Globus pallidus (tissue), 1 donor: Measurements from ENCODE around the gene CAGE1.

Experiments
- DNase-seq: peaks from one replicate; pipeline ENCODE4 v3.0.0-alpha.2; 2015; ENCODE audit warnings: low spot score

The CAGE1 gene

DNA sequence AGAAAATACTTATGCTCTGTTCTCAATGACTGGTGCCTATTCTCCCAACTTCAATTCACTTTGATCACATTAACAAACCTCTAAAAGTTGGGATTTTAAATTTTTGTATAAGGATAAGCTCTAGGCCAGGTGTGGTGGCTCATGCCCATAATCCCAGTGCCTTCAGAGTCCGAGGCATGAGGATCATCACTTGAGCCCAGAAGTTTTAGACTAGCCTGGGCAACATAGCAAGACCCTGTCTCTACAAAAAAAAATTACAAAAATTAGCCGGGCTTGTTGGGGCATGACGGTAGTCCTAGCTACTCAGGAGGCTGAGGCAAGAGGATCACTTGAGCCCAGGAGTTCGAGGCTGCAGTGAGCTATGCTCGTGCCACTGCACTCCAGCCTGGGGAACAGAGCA, 80.5 kb downstream of the CAGE1 start:
- DNase-seq, result no peak

DNA sequence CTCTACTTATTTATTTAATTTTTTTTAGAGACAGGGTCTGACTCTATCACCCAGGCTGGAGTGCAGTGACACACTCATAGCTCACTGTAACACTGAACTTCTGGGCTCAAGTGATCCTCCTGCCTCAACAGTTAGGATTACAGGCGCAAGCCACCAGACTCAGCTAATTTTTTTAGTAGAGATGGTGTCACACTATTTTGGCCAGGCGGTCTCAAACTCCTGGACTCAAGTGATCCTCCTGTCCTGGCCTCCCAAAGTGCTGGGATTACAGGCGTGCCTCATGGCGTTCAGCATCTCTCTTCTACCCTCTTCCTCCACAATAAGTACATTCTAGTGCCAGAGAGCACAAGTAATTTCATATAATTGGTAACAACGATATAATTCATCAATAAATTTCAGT, 82.0 kb downstream of the CAGE1 start:
- DNase-seq, result no peak

DNA sequence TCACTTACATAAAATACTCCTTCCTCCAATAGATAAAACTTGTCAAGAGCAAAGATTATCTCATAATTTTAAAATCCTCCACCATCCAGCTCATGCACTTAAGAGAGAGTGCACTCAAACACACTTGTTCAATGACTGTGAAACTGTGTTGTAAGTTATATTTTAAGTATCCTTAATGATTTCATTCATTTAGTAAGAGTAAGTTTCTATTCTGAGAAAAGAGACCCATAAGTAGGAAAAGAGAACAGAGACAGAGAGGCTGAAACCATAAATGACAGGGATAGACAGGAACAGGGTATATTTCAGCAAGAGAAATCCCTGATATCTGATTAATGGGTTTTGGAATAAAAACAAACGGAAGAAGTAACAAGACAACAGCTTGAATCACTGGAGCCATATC, 84.7 kb downstream of the CAGE1 start:
- no peak for DNase-seq

DNA sequence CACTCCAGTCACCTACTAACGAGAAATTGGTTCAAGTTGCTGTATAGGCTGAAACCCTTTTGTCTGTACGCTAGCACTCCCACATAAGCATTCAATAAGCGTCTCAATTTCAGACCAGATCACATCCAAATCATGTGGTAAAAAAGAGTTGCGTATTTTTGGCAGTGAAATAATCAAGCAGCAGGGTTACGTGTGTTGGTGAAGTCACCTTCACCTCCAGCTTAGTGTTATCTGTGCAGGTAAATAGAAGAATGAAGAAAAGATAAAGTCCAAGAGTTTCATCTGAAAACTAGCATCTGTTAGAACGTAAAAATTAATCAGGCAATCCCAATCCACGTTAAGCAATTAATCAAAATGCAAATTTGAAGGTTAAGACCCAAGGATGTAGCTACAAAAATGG, 87.8 kb downstream of the CAGE1 start:
- no peak for DNase-seq

DNA sequence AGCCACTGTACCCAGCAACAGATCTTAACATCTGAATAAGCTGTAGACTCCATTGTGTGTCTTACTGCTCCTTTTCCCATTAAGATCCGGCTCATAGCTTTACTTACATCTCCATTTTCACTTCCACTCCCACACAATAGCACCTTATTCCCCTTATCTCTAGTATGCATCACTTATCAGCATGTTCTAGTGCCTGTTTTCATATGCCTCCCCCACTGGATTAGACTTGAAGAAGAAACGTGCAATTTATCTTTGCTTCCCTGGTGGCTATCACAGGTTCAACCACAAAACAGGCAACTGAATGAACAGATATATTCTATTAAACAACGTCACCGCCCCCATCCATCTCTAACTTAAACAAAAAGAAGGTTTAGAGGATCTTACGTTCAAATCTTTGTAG, 88.6 kb downstream of the CAGE1 start:
- DNase-seq, result no peak

DNA sequence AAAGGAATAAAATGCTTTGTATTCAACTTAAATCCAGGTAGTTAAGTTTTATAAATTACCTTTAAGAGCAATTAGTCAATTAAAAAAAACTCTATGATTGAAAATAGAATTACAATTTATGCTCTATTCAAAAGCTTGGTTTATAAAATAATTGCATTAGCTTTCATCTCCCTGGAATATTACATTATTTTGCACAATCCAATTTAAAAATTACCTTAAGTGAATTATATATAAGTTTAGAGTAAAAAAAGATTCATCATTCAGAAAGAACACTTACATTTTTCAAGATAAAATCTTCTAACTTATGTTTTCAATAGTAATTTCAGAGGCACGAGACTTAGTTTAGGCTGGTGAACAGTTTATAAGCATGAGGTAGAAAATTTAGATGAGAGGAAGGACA, 91.4 kb downstream of the CAGE1 start:
- no peak for DNase-seq

DNA sequence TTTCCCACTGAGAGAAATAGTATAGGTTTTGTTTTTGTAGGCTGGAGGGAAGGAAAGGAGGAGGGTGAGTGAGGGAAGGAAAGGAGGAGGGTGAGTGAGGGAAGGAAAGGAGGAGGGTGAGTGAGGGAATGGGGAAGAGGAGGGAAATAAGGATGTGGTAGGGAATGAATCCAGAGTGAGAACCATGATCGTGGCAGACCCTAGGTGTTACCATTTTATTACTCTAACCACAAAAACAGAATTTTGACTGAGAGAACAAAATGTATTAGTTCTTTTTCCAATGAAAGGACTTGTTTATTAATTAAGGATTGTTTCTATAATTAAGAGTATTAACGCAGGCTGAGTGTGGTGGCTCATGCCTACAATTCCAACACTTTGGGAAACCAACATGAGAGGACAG, 92.9 kb downstream of the CAGE1 start:
- no peak for DNase-seq

DNA sequence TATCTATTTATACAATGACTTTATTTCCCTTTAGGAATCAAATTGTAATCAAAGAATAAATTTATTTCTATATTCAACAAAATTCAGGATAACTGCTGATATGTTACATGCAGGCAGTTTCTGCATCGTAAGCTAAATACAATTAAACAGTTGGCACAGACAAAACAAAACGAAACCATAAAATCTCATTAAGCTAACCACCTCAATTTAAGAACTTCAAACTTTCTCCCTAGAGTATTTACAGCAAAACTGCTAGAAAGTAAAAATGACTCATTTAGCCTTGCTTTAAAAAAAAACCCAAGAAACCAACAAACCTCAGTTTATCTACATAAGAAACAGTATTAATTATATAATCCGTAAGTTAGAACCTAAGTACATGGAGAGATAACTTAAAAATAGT, 93.6 kb downstream of the CAGE1 start:
- no peak for DNase-seq

DNA sequence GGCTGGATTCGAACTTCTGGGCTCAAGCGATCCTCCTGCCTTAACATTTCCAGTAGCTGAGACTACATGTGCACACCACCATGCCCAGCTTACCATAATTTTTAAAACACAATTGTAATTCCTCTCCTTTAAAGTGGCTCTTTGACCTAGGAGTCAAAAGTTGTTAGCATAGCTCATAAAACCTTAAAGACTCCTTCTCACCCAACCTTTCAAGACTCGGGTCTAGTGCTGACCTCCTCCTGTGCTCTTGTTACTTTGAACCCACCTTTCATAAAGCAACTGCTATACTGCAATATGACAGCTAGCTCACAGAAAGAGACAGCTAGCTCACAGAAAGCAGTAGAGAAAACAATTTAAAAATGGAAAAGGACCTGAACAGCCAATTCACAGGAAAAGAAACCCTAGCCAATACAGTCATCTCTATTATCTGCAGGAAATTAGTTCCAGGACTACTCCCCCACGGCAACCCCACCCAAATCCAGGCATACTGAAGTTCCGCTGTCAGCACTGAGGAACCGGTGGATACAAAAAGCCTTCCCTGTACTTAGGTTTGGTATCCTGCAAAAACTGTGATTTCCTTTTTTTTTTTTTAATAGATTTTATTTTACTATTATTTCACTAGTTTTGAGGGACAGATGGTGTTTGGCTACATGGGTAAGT, 96.8 kb downstream of the CAGE1 start:
- DNase-seq, result no peak

DNA sequence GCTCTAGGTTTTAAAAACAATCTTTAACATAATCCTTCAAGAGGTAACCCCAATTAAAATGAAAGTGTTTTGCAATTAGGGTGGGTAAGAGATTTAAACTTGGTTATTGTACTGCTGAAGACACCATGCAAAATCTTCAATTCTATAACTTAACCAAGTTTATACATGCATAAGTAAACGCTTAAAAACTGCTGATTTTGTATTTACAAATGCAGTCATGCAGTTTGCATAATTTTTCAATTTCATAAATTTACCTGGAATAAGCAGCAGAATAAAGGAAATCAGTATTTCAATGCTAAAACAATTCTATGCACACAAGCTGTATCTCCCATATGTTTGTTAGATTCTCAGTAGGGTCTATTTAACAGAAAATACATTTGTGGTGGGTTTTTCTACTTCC, 99.5 kb downstream of the CAGE1 start:
- no peak for DNase-seq

DNA sequence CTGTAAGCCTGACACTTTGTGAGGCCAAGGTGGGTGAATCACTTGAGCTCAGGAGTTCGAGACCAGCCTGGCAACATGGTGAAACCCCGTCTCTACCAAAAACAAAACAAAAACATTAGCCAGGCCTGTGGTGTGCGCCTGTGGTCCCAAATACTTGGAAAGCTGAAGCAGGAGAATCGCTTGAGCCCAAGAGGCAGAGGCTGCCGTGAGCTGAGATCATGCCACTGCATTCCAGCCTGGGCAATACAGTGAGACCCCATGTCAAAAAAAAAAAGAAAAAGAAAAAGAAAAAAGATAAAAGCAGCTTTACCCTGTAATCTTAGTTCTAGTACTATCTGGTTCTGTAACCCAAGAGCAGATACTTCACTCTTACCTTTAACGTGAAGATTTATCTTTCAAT, 104.1 kb downstream of the CAGE1 start:
- DNase-seq, result no peak

DNA sequence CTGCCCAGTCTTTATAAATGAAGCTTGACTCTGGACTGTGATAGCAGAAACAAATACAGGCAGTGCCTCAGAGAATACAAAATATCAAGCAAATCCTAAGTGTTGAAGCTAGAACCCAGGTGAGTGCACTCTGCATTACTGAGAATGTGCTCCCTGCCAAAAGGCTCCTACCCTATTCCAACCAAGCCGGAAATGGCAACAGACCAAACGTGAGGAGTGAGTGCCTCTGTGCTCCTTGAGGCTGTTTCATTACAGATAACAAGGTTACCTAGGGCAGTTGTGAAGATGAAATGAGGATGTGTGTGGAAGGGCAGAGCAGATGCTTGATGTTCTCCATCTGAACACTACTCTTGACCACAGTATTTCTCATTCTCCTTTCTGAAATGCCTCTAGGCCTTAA, 105.9 kb downstream of the CAGE1 start:
- no peak for DNase-seq

DNA sequence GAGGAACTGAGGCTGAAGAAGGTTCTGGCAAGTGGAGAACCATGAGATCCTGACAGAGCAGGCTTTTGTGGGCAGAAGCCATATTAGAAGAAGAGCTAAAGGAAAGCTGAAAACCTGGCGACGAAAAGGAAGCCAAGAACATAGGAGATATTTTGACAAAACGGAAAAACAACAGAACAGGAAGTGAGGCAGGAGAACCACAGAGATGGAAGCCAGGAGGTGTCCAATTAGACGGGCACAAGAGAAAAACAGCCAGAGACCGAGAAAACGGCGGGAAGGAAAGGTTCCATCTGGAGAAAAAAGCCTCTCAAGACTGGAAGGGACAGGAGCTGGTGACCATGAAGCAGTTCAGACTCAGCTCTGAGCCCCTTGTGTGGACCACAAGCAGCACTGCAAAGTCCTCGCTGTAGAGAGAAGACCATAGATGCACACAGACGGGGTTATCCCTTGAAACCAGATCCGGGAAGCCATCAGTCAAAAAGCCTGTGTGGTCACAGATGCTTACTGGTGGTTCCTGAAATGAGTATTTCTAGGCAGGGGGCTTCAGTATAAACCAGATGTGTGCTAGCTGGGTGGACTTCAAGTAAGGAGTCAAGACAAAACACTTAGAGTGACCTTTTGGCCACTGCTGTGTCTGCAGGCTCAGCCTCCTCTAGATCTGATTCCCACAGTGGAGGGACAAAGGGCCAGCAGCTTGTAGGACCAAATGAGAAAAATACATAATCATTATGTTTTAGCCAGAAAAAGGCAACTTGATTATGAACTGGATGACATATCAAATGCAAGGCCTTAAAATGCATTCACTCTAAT, 107.2 kb downstream of the CAGE1 start:
- DNase-seq, result no peak
